Adrenal gland (tissue), 12 donors: Measurements from ENCODE around the gene SLX4. TPM values are rescaled to one million over a fixed set of nuclear protein-coding genes. Genes with fewer than 3 reads are reported as not detected.

ENCODE experiments used
- DNase-seq, 7 donors: peaks; one replicate each; pipeline ENCODE4 v3.0.0-alpha.2; 2019 to 2020
- H3K27ac ChIP-seq, 5 donors: fragments of 200-600 bp; sonication (generic) in 4 of 5; 1 replicate in 3 of 5; 2 replicates in 2 of 5; pipeline versions ENCODE4 v1.5.1 to v1.8.0; 2016 to 2020; ENCODE audit warnings: mild to moderate bottlenecking in 1 of 5
- H3K27me3 ChIP-seq: fragments of 200-600 bp; 2 replicates; pipeline ENCODE4 v1.8.0; 2021
- H3K36me3 ChIP-seq, 2 donors: fragments of 200-600 bp; replicated peaks in 1 of 2; 1 replicate in 1 of 2; 2 replicates in 1 of 2; pipeline versions ENCODE4 v1.5.1 to v1.8.0; 2018 to 2022
- H3K4me1 ChIP-seq, 2 donors: fragments of 200-600 bp; replicated peaks in 1 of 2; 1 replicate in 1 of 2; 2 replicates in 1 of 2; pipeline versions ENCODE4 v1.5.1 to v1.8.0; 2018 to 2021
- H3K4me3 ChIP-seq, 4 donors: fragments of 200-600 bp; sonication (generic) in 3 of 4; one replicate each; pipeline ENCODE4 v1.5.1; 2016 to 2018
- H3K9me3 ChIP-seq, 3 donors: fragments of 200-600 bp; sonication (generic) in 1 of 3; replicated peaks in 1 of 3; 1 replicate in 2 of 3; 2 replicates in 1 of 3; pipeline versions ENCODE4 v1.5.1 to v1.8.0; 2016 to 2021
- CTCF ChIP-seq, 6 experiments: fragments of 450-650 bp in 4 of 6; fragments of 200-600 bp in 2 of 6; sonication (generic) in 1 of 6; IDR thresholded peaks; 1 replicate in 5 of 6; 2 replicates in 1 of 6; pipeline versions ENCODE4 v1.5.1 to v1.8.0; 2016 to 2021; ENCODE audit warnings: antibody characterized with exemption in 6 of 6, mild to moderate bottlenecking in 2 of 6, moderate library complexity in 1 of 6
- POLR2A ChIP-seq, 2 donors: fragments of 450-650 bp; IDR thresholded peaks; one replicate each; pipeline ENCODE4 v1.6.1; 2017; ENCODE audit warnings: antibody characterized with exemption in 2 of 2, mild to moderate bottlenecking in 2 of 2, moderate library complexity in 1 of 2
- WGBS, 4 donors: extraction: QIAGEN DNeasy Blood & Tissue Kit in 2 of 4; methylation state at CpG; one replicate each; pipeline versions ENCODE4 v1.1.5 to v1.1.7; 2013 to 2017; 5-methylcytosine and 5-hydroxymethylcytosine counted together
- intact Hi-C, 2 donors: fragments of 100-400 bp; cut with DNase I; formaldehyde crosslinking; loops; one replicate each; pipeline versions ENCODE4 v1.14.1 to v1.15.0; 2022 to 2023
- polyA plus RNA-seq, 3 donors: library from polyadenylated mRNA; stranded (reverse); fragments of 200-250 nt in 2 of 3; fragments of 350-450 nt in 1 of 3; fragmentation: Illumina TruSeq in 1 of 3; extraction: RNeasy Lipid Tissue Mini Kit (QIAGEN cat#74804) in 1 of 3; gene quantifications; one replicate each; pipeline ENCODE4 v1.2.3, GENCODE V29; 2013 to 2014
- total RNA-seq, 9 donors: library from RNA; depleted of rRNA in 4 of 9; stranded (reverse); fragments of >200 nt in 4 of 9; fragments of 120-200 nt in 1 of 9; fragmentation: NEBNext Ultra II Directional in 1 of 9; extraction: Animal tissue kit (Norgen Biotek cat#: 25700) in 1 of 9; gene quantifications; one replicate each; pipeline versions ENCODE4 v1.1.0 to v1.2.4, GENCODE V29; 2013 to 2023
- donor health status: healthy with polysubstance abuse.
- donor health status: Bipolar disorder and iron deficiency.
- donor health status: DM: yes; HTN: yes; CAD: no.
- donor health status: DM: no; HTN: no; CAD: no.
- donor health status: DM: no; HTN: no; CAD: no.
- donor health status: DM: yes; HTN: yes; CAD: no.

The SLX4 gene
- total and polyA plus RNA-seq, 12 donors = 1.7 to 8.2 (median 4.2) TPM

GRCh38 chr16:3642397-3643094 is 31.1 kb upstream of the SLX4 start:
- DNase-seq = peak; percentile 67 to 87 (median 81)
- 40 to 59% (median 53%) methylated on average over 14 to 21 of the region's 21 CpGs for WGBS, 4 donors
- TF ChIP-seq CTCF (IDR thresholded peaks at IDR 0.05) (no peak), POLR2A (IDR thresholded peaks at IDR 0.05) (no peak)

GRCh38 chr16:3641801-3642396 is 30.5 kb upstream of the SLX4 start:
- Histone ChIP-seq H3K4me3 (no peak overlapping the region), H3K27ac (no peak overlapping the region), H3K9me3 (no peaks in the 10 kb centered on the region), H3K4me1 (peaks cover 0 to 7% of the 10 kb centered on the region in 2 donors), H3K36me3 (no peaks in the 10 kb centered on the region), H3K27me3 (no peaks in the 10 kb centered on the region)
- DNase-seq = peak in 3 of 7 donors; percentile 1 to 18 (median 11)
- intact Hi-C loops = no loop called here
- 71 to 94% (median 87%) methylated on average over 1 to 9 of the region's 9 CpGs for WGBS, 4 donors
- TF ChIP-seq CTCF (IDR thresholded peaks at IDR 0.05) (no peak), POLR2A (IDR thresholded peaks at IDR 0.05) (no peak)

More at GRCh38 chr16:3642397-3643094, 31.1 kb upstream of the SLX4 start:
- Histone ChIP-seq H3K9me3 (no peaks in the 10 kb centered on the region), H3K36me3 (no peaks in the 10 kb centered on the region), H3K4me1 (peaks cover 0 to 7% of the 10 kb centered on the region in 2 donors), H3K4me3 (no peak overlapping the region), H3K27ac (peak overlapping the region in 1 of 5 donors; percentile 41), H3K27me3 (no peaks in the 10 kb centered on the region)
- intact Hi-C loops = no loop called here

GRCh38 chr16:3640632-3641501 is 29.5 kb upstream of the SLX4 start:
- no peak for TF ChIP-seq CTCF (IDR thresholded peaks at IDR 0.05)
- no peak for TF ChIP-seq POLR2A (IDR thresholded peaks at IDR 0.05)
- Histone ChIP-seq H3K27me3 (no peaks in the 10 kb centered on the region), H3K4me1 (peaks cover 0 to 7% of the 10 kb centered on the region in 2 donors), H3K27ac (no peak overlapping the region), H3K9me3 (no peaks in the 10 kb centered on the region), H3K4me3 (no peak overlapping the region), H3K36me3 (no peaks in the 10 kb centered on the region)
- WGBS, 4 donors = 86 to 98% (median 97%) methylated on average over 3 to 17 of the region's 17 CpGs
- intact Hi-C loops = no loop called here
- peak in 3 of 7 donors; percentile 4 to 29 (median 14) for DNase-seq

- intact Hi-C loops = no loop called here
- Histone ChIP-seq H3K36me3 (no peaks in the 10 kb centered on the region), H3K4me3 (no peak overlapping the region), H3K4me1 (peaks cover 0 to 7% of the 10 kb centered on the region in 2 donors), H3K27ac (no peak overlapping the region), H3K27me3 (no peaks in the 10 kb centered on the region), H3K9me3 (no peaks in the 10 kb centered on the region)
- TF ChIP-seq POLR2A (IDR thresholded peaks at IDR 0.05) (no peak), CTCF (IDR thresholded peaks at IDR 0.05) (no peak)
- DNase-seq = peak in 1 of 7 donors; percentile 18
- 76 to 95% (median 87%) methylated on average over 3 of the region's 3 CpGs for WGBS, 4 donors
Measured at GRCh38 chr16:3640207-3640606, 28.8 kb upstream of the SLX4 start.
